Neural progenitor cell (in vitro differentiated cells): Measurements from ENCODE around the gene PIGM. TPM values are rescaled to one million over a fixed set of nuclear protein-coding genes. Genes with fewer than 3 reads are reported as not detected.

Source experiments
- DNase-seq: peaks from one replicate; pipeline ENCODE4 v3.0.0-alpha.2; 2016; ENCODE audit warnings: low spot score
- H2AFZ ChIP-seq: fragments of 200-600 bp; sonication (generic); replicated peaks from 2 replicates; pipeline ENCODE4 v1.6.1; 2016; ENCODE audit warnings: antibody characterized with exemption
- H3F3A ChIP-seq: fragments of 200-600 bp; sonication (generic); 2 replicates; pipeline ENCODE4 v1.6.1; 2016; ENCODE audit warnings: antibody characterized with exemption, low read depth
- H3K27ac ChIP-seq: fragments of 200-600 bp; sonication (generic); 2 replicates; pipeline ENCODE4 v1.5.1; 2016; ENCODE audit warnings: mild to moderate bottlenecking
- H3K27me3 ChIP-seq: fragments of 200-600 bp; sonication (generic); 2 replicates; pipeline ENCODE4 v1.6.1; 2016; ENCODE audit warnings: mild to moderate bottlenecking, moderate library complexity
- H3K36me3 ChIP-seq: fragments of 200-600 bp; sonication (generic); 2 replicates; pipeline ENCODE4 v1.5.1; 2016
- H3K4me1 ChIP-seq: fragments of 200-600 bp; sonication (generic); 2 replicates; pipeline ENCODE4 v1.6.1; 2016; ENCODE audit warnings: mixed run types
- H3K4me2 ChIP-seq: fragments of 200-600 bp; sonication (generic); 2 replicates; pipeline ENCODE4 v1.6.1; 2016
- H3K4me3 ChIP-seq: fragments of 200-600 bp; sonication (generic); 2 replicates; pipeline ENCODE4 v1.5.1; 2016
- H3K79me2 ChIP-seq: fragments of 200-600 bp; sonication (generic); 2 replicates; pipeline ENCODE4 v1.6.1; 2016; ENCODE audit warnings: low read depth
- H3K9ac ChIP-seq: fragments of 200-600 bp; sonication (generic); 2 replicates; pipeline ENCODE4 v1.6.1; 2016
- H3K9me3 ChIP-seq: fragments of 200-600 bp; sonication (generic); 2 replicates; pipeline ENCODE4 v1.5.1; 2016; ENCODE audit warnings: low read depth
- H4K20me1 ChIP-seq: fragments of 200-600 bp; sonication (generic); 2 replicates; pipeline ENCODE4 v1.6.1; 2016; ENCODE audit warnings: low read depth
- H3K27ac Mint-ChIP-seq: 3 replicates; pipeline ENCODE4 v1.8.0; 2021; ENCODE audit warnings: mixed read lengths
- H3K27me3 Mint-ChIP-seq: 2 replicates; pipeline ENCODE4 v1.8.0; 2022; ENCODE audit warnings: low read depth, mild to moderate bottlenecking, inconsistent platforms, moderate library complexity, mixed read lengths; ENCODE audit not compliant: insufficient read depth
- H3K36me3 Mint-ChIP-seq: 3 replicates; pipeline ENCODE4 v1.8.0; 2021; ENCODE audit warnings: mixed read lengths
- H3K4me1 Mint-ChIP-seq: 3 replicates; pipeline ENCODE4 v1.8.0; 2021; ENCODE audit warnings: mixed read lengths
- H3K4me3 Mint-ChIP-seq: 3 replicates; pipeline ENCODE4 v1.8.0; 2021; ENCODE audit warnings: mild to moderate bottlenecking, moderate library complexity, mixed read lengths
- H3K9me3 Mint-ChIP-seq: 3 replicates; pipeline ENCODE4 v1.8.0; 2020; ENCODE audit warnings: mixed read lengths
- CTCF ChIP-seq: fragments of 200-600 bp; sonication (generic); IDR thresholded peaks from 2 replicates; pipeline ENCODE4 v1.5.1; 2017; ENCODE audit warnings: antibody characterized with exemption, mild to moderate bottlenecking
- EZH2 ChIP-seq: fragments of 200-600 bp; sonication (generic); IDR thresholded peaks from 2 replicates; pipeline ENCODE4 v1.6.1; 2017; ENCODE audit warnings: antibody characterized with exemption, mild to moderate bottlenecking, moderate library complexity
- EZH2phosphoT487 ChIP-seq: fragments of 200-600 bp; sonication (generic); IDR thresholded peaks from 2 replicates; pipeline ENCODE4 v1.6.1; 2017; ENCODE audit warnings: antibody characterized with exemption
- total RNA-seq: library from RNA; depleted of rRNA; stranded (reverse); fragments of >200 nt; gene quantifications from 2 replicates; pipeline ENCODE4 v1.2.3, GENCODE V29; 2015; ENCODE audit warnings: low replicate concordance

The PIGM gene
- total RNA-seq, 1 donor from 2014 or later, result 7.1 TPM

DNA sequence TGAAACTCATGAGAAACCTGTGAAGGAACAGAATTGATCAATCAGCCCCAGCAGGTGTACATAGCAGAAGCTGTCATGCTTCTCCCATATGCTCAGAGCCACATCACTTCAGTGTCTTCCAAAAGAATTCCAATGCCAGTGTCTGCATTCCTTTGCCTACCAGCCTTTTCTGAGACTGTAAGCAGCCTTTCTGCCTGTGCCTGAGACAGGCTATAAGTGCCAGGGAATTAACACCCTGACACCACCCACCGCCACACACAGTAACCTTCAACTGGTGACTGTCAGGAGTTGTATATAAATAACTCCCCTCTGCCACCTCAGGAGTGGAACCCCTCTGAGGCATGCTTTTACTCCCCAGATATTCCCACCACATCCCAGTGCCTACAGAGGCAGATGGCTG lies 39.6 kb downstream of the PIGM start:
- H3K79me2 ChIP-seq, result no peaks in the 10 kb centered on the region
- no peaks in the 10 kb centered on the region for H3K4me1 ChIP-seq
- H2AFZ ChIP-seq, result no peak overlapping the region
- H3K27me3 ChIP-seq, result no peaks in the 10 kb centered on the region
- H3F3A ChIP-seq, result peaks cover 9% of the 10 kb centered on the region
- no peak overlapping the region for H3K9ac ChIP-seq
- no peak overlapping the region for H3K27ac ChIP-seq
- no peaks in the 10 kb centered on the region for H4K20me1 ChIP-seq
- Mint-ChIP-seq H3K9me3 (no peaks in the 10 kb centered on the region), H3K36me3 (no peaks in the 10 kb centered on the region), H3K4me1 (no peaks in the 10 kb centered on the region), H3K4me3 (no peak overlapping the region), H3K27ac (no peak overlapping the region), H3K27me3 (peaks cover 3% of the 10 kb centered on the region)
- H3K36me3 ChIP-seq, result no peaks in the 10 kb centered on the region
- H3K4me2 ChIP-seq, result no peak overlapping the region
- DNase-seq, result peak; percentile 37
- H3K4me3 ChIP-seq, result no peak overlapping the region
- no peak for TF ChIP-seq EZH2
- no peaks in the 10 kb centered on the region for H3K9me3 ChIP-seq

DNA sequence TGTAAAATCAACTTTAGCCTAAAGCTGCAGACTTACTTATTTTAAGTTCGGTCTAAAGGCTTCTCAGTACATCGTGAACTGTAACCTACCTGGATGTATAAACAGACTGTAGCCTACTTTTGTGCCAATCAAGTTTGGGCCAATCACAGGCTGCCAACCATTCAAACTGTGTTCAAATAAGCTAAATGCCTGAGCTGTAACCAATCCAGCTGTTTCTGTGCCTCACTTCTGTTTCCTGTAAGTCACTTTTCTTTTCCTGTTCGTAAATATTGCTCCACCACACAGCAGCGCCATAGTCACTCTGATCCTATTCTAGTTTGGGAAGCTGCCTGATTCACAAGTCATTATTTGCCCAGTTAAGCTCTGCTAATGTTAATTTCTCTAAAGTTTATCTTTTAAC lies 40.3 kb downstream of the PIGM start:
- H3K4me3 Mint-ChIP-seq, result no peak overlapping the region
- Histone ChIP-seq H3K9ac (no peak overlapping the region), H3F3A (peaks cover 9% of the 10 kb centered on the region), H4K20me1 (no peaks in the 10 kb centered on the region), H3K27me3 (no peaks in the 10 kb centered on the region), H3K36me3 (no peaks in the 10 kb centered on the region), H3K79me2 (no peaks in the 10 kb centered on the region), H3K9me3 (no peaks in the 10 kb centered on the region), H3K27ac (no peak overlapping the region), H3K4me2 (no peak overlapping the region), H3K4me1 (no peaks in the 10 kb centered on the region), H3K4me3 (no peak overlapping the region), H2AFZ (peak overlapping the region; percentile 17)
- TF ChIP-seq CTCF, result no peak
- TF ChIP-seq EZH2phosphoT487, result no peak
- no peak for TF ChIP-seq EZH2
- H3K36me3 Mint-ChIP-seq, result no peaks in the 10 kb centered on the region
- H3K27ac Mint-ChIP-seq, result no peak overlapping the region
- H3K4me1 Mint-ChIP-seq, result no peaks in the 10 kb centered on the region
- H3K9me3 Mint-ChIP-seq, result no peaks in the 10 kb centered on the region
- no peak for DNase-seq
- peaks cover 3% of the 10 kb centered on the region for H3K27me3 Mint-ChIP-seq

GRCh38 chr1:159990005-159990404 lies 41.8 kb downstream of the PIGM start:
- no peaks in the 10 kb centered on the region for H3K36me3 Mint-ChIP-seq
- Histone ChIP-seq H2AFZ (no peak overlapping the region), H3K79me2 (no peaks in the 10 kb centered on the region), H3K36me3 (no peaks in the 10 kb centered on the region), H3K4me1 (no peaks in the 10 kb centered on the region), H3K4me2 (no peak overlapping the region), H3K27ac (no peak overlapping the region), H3K4me3 (no peak overlapping the region), H4K20me1 (no peaks in the 10 kb centered on the region), H3K9ac (no peak overlapping the region), H3F3A (peaks cover 9% of the 10 kb centered on the region), H3K27me3 (no peaks in the 10 kb centered on the region), H3K9me3 (no peaks in the 10 kb centered on the region)
- H3K27ac Mint-ChIP-seq, result no peak overlapping the region
- peaks cover 3% of the 10 kb centered on the region for H3K27me3 Mint-ChIP-seq
- TF ChIP-seq EZH2 (no peak), CTCF (no peak), EZH2phosphoT487 (no peak)
- no peak overlapping the region for H3K4me3 Mint-ChIP-seq
- no peaks in the 10 kb centered on the region for H3K9me3 Mint-ChIP-seq
- H3K4me1 Mint-ChIP-seq, result no peaks in the 10 kb centered on the region
- DNase-seq, result no peak

DNA sequence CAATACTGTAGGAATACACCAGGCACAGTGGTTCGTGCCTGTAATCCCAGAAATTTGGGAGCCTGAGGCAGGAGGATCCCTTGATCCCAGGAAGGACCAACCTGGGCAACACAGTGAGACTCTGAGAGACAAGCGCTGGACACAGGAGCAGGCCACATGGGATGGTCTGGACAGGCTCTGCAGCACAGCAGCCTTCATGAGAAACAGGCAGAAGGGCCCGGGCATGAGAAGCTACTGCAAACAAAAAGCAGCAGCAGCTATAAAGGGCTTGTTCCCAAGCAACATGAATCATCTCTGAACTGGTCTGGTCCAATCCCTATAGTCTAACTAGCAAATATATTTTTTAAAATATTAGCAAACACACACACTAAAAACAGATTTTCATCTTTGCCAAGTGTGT lies 42.2 kb downstream of the PIGM start:
- Mint-ChIP-seq H3K36me3 (no peaks in the 10 kb centered on the region), H3K27me3 (peaks cover 3% of the 10 kb centered on the region), H3K4me3 (no peak overlapping the region), H3K9me3 (no peaks in the 10 kb centered on the region), H3K4me1 (no peaks in the 10 kb centered on the region), H3K27ac (no peak overlapping the region)
- Histone ChIP-seq H3K27ac (no peak overlapping the region), H3F3A (peaks cover 9% of the 10 kb centered on the region), H4K20me1 (no peaks in the 10 kb centered on the region), H3K36me3 (no peaks in the 10 kb centered on the region), H3K27me3 (no peaks in the 10 kb centered on the region), H3K4me2 (no peak overlapping the region), H3K4me3 (no peak overlapping the region), H3K9ac (no peak overlapping the region), H3K4me1 (no peaks in the 10 kb centered on the region), H3K79me2 (no peaks in the 10 kb centered on the region), H3K9me3 (no peaks in the 10 kb centered on the region), H2AFZ (no peak overlapping the region)
- DNase-seq, result no peak
- TF ChIP-seq EZH2 (no peak), CTCF (no peak), EZH2phosphoT487 (no peak)
